K562 (cell line): ENCODE results near the gene MGST1. TPM values are rescaled to one million over a fixed set of nuclear protein-coding genes. Genes with fewer than 3 reads are reported as not detected.

Experiments used
- AFF1 ChIP-seq, 2 experiments: fragments of 450-650 bp; IDR thresholded peaks; 2 replicates each; pipeline ENCODE4 v1.6.1; 2018; ENCODE audit warnings: mild to moderate bottlenecking in 2 of 2, low read depth in 1 of 2; ENCODE audit not compliant: partially characterized antibody in 2 of 2
- ATF3 ChIP-seq, 2 experiments: fragments of 450-650 bp in 1 of 2; sonication (generic) in 1 of 2; formaldehyde crosslinking in 1 of 2; IDR thresholded peaks in 1 of 2; conservative IDR thresholded peaks in 1 of 2; 2 replicates each; pipeline versions ENCODE4 v1.6.1 to v1.8.1; 2016 to 2023; ENCODE audit warnings: mild to moderate bottlenecking in 2 of 2, moderate library complexity in 2 of 2, inconsistent platforms in 1 of 2, missing genetic modification reagents in 1 of 2
- BDP1 ChIP-seq: IDR thresholded peaks from 3 replicates; pipeline ENCODE4 v1.6.1; 2011; ENCODE audit not compliant: insufficient read length, insufficient read depth
- CEBPB ChIP-seq: fragments of 450-650 bp; IDR thresholded peaks from 2 replicates; pipeline ENCODE4 v1.6.1; 2016; ENCODE audit warnings: missing genetic modification characterization, missing compliant biosample characterization
- HDAC8 ChIP-seq: fragments of 450-650 bp; IDR thresholded peaks from 2 replicates; pipeline ENCODE4 v1.6.1; 2016; ENCODE audit warnings: mild to moderate bottlenecking, missing genetic modification characterization, moderate library complexity, missing compliant biosample characterization
- MAFF ChIP-seq: IDR thresholded peaks from 2 replicates; pipeline ENCODE4 v1.6.1; 2012; ENCODE audit warnings: low read length, improper control_type of control experiment
- MECOM ChIP-seq: fragments of 250-450 bp; sonication (Bioruptor Pico); IDR thresholded peaks from 2 replicates; pipeline ENCODE4 v1.8.0; 2022; ENCODE audit warnings: inconsistent platforms
- MTA3 ChIP-seq: fragments of 450-650 bp; formaldehyde crosslinking; IDR thresholded peaks from 2 replicates; pipeline ENCODE4 v1.6.1; 2017; ENCODE audit warnings: mild to moderate bottlenecking, borderline replicate concordance
- NCOR1 ChIP-seq: fragments of 450-650 bp; IDR thresholded peaks from 2 replicates; pipeline ENCODE4 v1.6.1; 2016; ENCODE audit warnings: mild to moderate bottlenecking, moderate library complexity
- RCOR1 ChIP-seq, 2 experiments: IDR thresholded peaks; 2 replicates each; pipeline ENCODE4 v1.6.1; 2012; ENCODE audit warnings: low read depth in 2 of 2, low read length in 2 of 2, borderline replicate concordance in 1 of 2, improper control_type of control experiment in 1 of 2
- SMARCA4 ChIP-seq: fragments of 450-650 bp; IDR thresholded peaks from 2 replicates; pipeline ENCODE4 v1.6.1; 2016
- TFE3 ChIP-seq: fragments of 450-650 bp; formaldehyde crosslinking; IDR thresholded peaks from 2 replicates; pipeline ENCODE4 v1.4.0; 2020; ENCODE audit warnings: mild to moderate bottlenecking, mixed read lengths
- VEZF1 ChIP-seq: fragments of 200-800 bp; sonication (Bioruptor generic); IDR thresholded peaks from 2 replicates; pipeline ENCODE4 v1.6.1; 2017; ENCODE audit warnings: missing genetic modification characterization, missing compliant biosample characterization
- ZFP1 ChIP-seq: fragments of 450-650 bp; formaldehyde crosslinking; IDR thresholded peaks from 2 replicates; pipeline ENCODE4 v1.4.0; 2020; ENCODE audit warnings: mild to moderate bottlenecking, mixed read lengths
- ZNF23 ChIP-seq: fragments of 250-450 bp; sonication (Bioruptor Pico); IDR thresholded peaks from 2 replicates; pipeline ENCODE4 v1.4.0; 2020; ENCODE audit warnings: mild to moderate bottlenecking
- ZNF395 ChIP-seq: fragments of 200-800 bp; sonication (Bioruptor generic); IDR thresholded peaks from 2 replicates; pipeline ENCODE4 v1.6.1; 2017; ENCODE audit warnings: missing genetic modification characterization, missing compliant biosample characterization
- ZNF449 ChIP-seq: fragments of 250-450 bp; sonication (Bioruptor Pico); IDR thresholded peaks from 2 replicates; pipeline ENCODE4 v1.8.0; 2022; ENCODE audit warnings: moderate library complexity, mild to moderate bottlenecking, inconsistent platforms
- polyA plus RNA-seq, 8 experiments: library from polyadenylated mRNA; depleted of rRNA in 4 of 8; stranded (reverse) in 5 of 8; unstranded in 3 of 8; fragments of >200 nt; fragmentation: Nextera tagmentation in 2 of 8; fragmentation: Illumina TruSeq in 1 of 8; extraction: Ambion mirVana in 2 of 8; extraction: Trizol in 1 of 8; gene quantifications; 2 replicates each; pipeline versions ENCODE4 v1.2.1 to v1.2.3, GENCODE V29; 2011 to 2014; ENCODE audit warnings: inconsistent platforms in 1 of 8, missing spikeins in 1 of 8
- total RNA-seq, 7 experiments: library from RNA; depleted of rRNA in 6 of 7; stranded (reverse); fragments of >200 nt in 6 of 7; fragmentation: Illumina TruSeq in 2 of 7; extraction: Trizol in 2 of 7; gene quantifications; 2 replicates each; pipeline versions ENCODE4 v1.2.1 to v1.2.3, GENCODE V29; 2011 to 2021; ENCODE audit warnings: low replicate concordance in 1 of 7

Gene MGST1
- total and polyA plus RNA-seq, 9 of the 15 experiments (the other 6 are each of a cell fraction or from before 2014, with no cell fraction given): 12.1 to 190 (median 73.3) TPM

- no peak for TF ChIP-seq HDAC8 (tag)
- TF ChIP-seq ZNF23 (CRISPR knock-in tag): no peak
- TF ChIP-seq MTA3: no peak
- peak; percentile 86 for TF ChIP-seq MAFF
- TF ChIP-seq CEBPB (tag): peak; percentile 93
- peak in 1 of 2 experiments; percentile 72; a peak in 2 of 4 replicates for TF ChIP-seq RCOR1 (IDR thresholded peaks at IDR 0.05; ENCODE audit: borderline replicate concordance in 1 of 2, low read depth in 2 of 2, low read length in 2 of 2)
- TF ChIP-seq ZNF449 (CRISPR knock-in tag): no peak
- TF ChIP-seq NCOR1: no peak
- peak; percentile 96 for TF ChIP-seq ZFP1 (CRISPR knock-in tag)
- TF ChIP-seq BDP1: no peak
- peak; percentile 20; the same call in 1 of the 2 replicates for TF ChIP-seq ATF3 (IDR thresholded peaks at IDR 0.05)
- no peak for TF ChIP-seq ATF3 (CRISPR knock-in tag; conservative IDR thresholded peaks at IDR 0.05)
- peak; percentile 55; the same call in 1 of the 2 replicates for TF ChIP-seq MECOM
- 0 out of 2 replicates have a peak, but pooled peaks have one; percentile 52 for TF ChIP-seq SMARCA4
- TF ChIP-seq TFE3: no peak
- TF ChIP-seq VEZF1 (CRISPR knock-in tag): peak; percentile 36; the same call in 1 of the 2 replicates
- no peak for TF ChIP-seq ZNF395 (CRISPR knock-in tag)
- TF ChIP-seq AFF1 (IDR thresholded peaks at IDR 0.05; ENCODE audit: low read depth in 1 of 2, partially characterized antibody in 2 of 2): no peak
Measured at GRCh38 chr12:16349131-16349460, 1.7 kb downstream of the MGST1 start (continued).
